SH-SY5Y (cell line): ENCODE measurements around the gene ASPG.

Experiments used
- GATA2 ChIP-seq: IDR thresholded peaks from 2 replicates; pipeline ENCODE4 v1.6.1; 2011; ENCODE audit warnings: mild to moderate bottlenecking, low read depth, low read length
- GATA3 ChIP-seq: IDR thresholded peaks from 2 replicates; pipeline ENCODE4 v1.6.1; 2011; ENCODE audit warnings: low read depth, mild to moderate bottlenecking, low read length, moderate library complexity

- TF ChIP-seq GATA3: no peak
- TF ChIP-seq GATA2: no peak
Measured at GRCh38 chr14:104154246-104154645, 68.7 kb downstream of the ASPG start.
